PC-3 (cell line): ENCODE data around the gene NPAS4. TPM values are rescaled to one million over a fixed set of nuclear protein-coding genes. Genes with fewer than 3 reads are reported as not detected.
A peak's percentile ranks its signal among the peaks of the same experiment; 100 is the strongest.

ENCODE experiments used
- ATAC-seq: fragments of 200-7000 bp; cut with Tn5 transposase; 2 replicates; pipeline ENCODE4 v1.9.1; 2020; ENCODE audit warnings: mild to moderate bottlenecking, moderate library complexity
- BruUV-seq: library from RNA; stranded (reverse); fragments of 400-500 nt; replicated peaks from 2 replicates; lab custom pipeline; 2021; lab: Mats Ljungman, UMichigan
- CTCF ChIA-PET: fragments of 300-600 bp; sonication (Branson Sonifier 250); formaldehyde crosslinking; loops from one replicate; lab custom pipeline; 2022; ENCODE audit warnings: antibody characterized with exemption; lab: Charles Lee
- POLR2A ChIA-PET: fragments of 300-600 bp; sonication (Branson Sonifier 250); formaldehyde crosslinking; loops from one replicate; lab custom pipeline; 2022; ENCODE audit warnings: antibody characterized with exemption; ENCODE audit not compliant: unreplicated experiment; lab: Charles Lee
- DNase-seq: peaks from one replicate; pipeline ENCODE4 v3.0.0-alpha.2; 2015
- H2AFZ ChIP-seq: fragments of 300-600 bp; sonication (generic); 2 replicates; pipeline ENCODE4 v1.6.0; 2016; ENCODE audit warnings: antibody characterized with exemption, low read length
- H3F3A ChIP-seq: fragments of 300-600 bp; sonication (generic); one replicate; pipeline ENCODE4 v1.6.0; 2017; ENCODE audit warnings: antibody characterized with exemption, low read length, control low read depth, mild to moderate bottlenecking; ENCODE audit not compliant: unreplicated experiment
- H3K27ac ChIP-seq: fragments of 300-600 bp; sonication (generic); 2 replicates; pipeline ENCODE4 v1.5.1; 2016; ENCODE audit warnings: mild to moderate bottlenecking, low read length
- H3K27me3 ChIP-seq: fragments of 300-600 bp; sonication (generic); 2 replicates; pipeline ENCODE4 v1.6.1; 2016; ENCODE audit warnings: low read length, mixed read lengths
- H3K36me3 ChIP-seq: fragments of 300-600 bp; sonication (generic); 2 replicates; pipeline ENCODE4 v1.6.1; 2016; ENCODE audit warnings: low read depth, mixed run types, low read length, mixed read lengths
- H3K4me1 ChIP-seq: fragments of 300-600 bp; sonication (generic); 2 replicates; pipeline ENCODE4 v1.5.1; 2016; ENCODE audit warnings: low read length; ENCODE audit not compliant: insufficient read depth
- H3K4me2 ChIP-seq: fragments of 300-600 bp; sonication (generic); 2 replicates; pipeline ENCODE4 v1.6.0; 2016; ENCODE audit warnings: low read length
- H3K4me3 ChIP-seq: fragments of 300-600 bp; sonication (generic); 2 replicates; pipeline ENCODE4 v1.5.1; 2016; ENCODE audit warnings: mild to moderate bottlenecking, low read length, mixed read lengths
- H3K79me2 ChIP-seq: fragments of 300-600 bp; sonication (generic); 2 replicates; pipeline ENCODE4 v1.6.1; 2017; ENCODE audit warnings: low read length, mixed read lengths
- H3K9ac ChIP-seq: fragments of 300-600 bp; sonication (generic); 2 replicates; pipeline ENCODE4 v1.6.0; 2016; ENCODE audit warnings: mild to moderate bottlenecking, low read length
- H3K9me2 ChIP-seq: fragments of 300-600 bp; sonication (generic); replicated peaks from 2 replicates; pipeline ENCODE4 v1.6.1; 2016; ENCODE audit warnings: mixed run types, low read length, mixed read lengths
- H3K9me3 ChIP-seq: fragments of 300-600 bp; sonication (generic); 2 replicates; pipeline ENCODE4 v1.6.1; 2016; ENCODE audit warnings: low read length, mixed read lengths
- H4K20me1 ChIP-seq: fragments of 300-600 bp; sonication (generic); 2 replicates; pipeline ENCODE4 v1.6.1; 2016; ENCODE audit warnings: low read length, mixed read lengths
- CTCF ChIP-seq: fragments of 300-600 bp; sonication (generic); conservative IDR thresholded peaks from 2 replicates; pipeline ENCODE4 v1.5.1; 2017; ENCODE audit warnings: antibody characterized with exemption, low read depth, mild to moderate bottlenecking, low read length
- EZH2phosphoT487 ChIP-seq: fragments of 300-600 bp; sonication (generic); IDR thresholded peaks from 2 replicates; pipeline ENCODE4 v1.6.1; 2018; ENCODE audit warnings: mild to moderate bottlenecking, antibody characterized with exemption, low read length, borderline replicate concordance
- intact Hi-C: fragments of 100-400 bp; cut with micrococcal nuclease; formaldehyde crosslinking; loops from 2 replicates; pipeline ENCODE4 v1.9.0; 2023
- total RNA-seq: library from RNA; depleted of rRNA; stranded (reverse); fragments of >200 nt; gene quantifications from 2 replicates; pipeline ENCODE4 v1.2.3, GENCODE V29; 2014

NPAS4 gene
- total RNA-seq, 1 experiment from 2014 or later = not detected

- Histone ChIP-seq H3K36me3 (no peaks in the 10 kb centered on the region), H3K4me2 (peak overlapping the region; percentile 82), H3K79me2 (no peaks in the 10 kb centered on the region), H2AFZ (peak overlapping the region; percentile 83), H3K27me3 (no peaks in the 10 kb centered on the region), H3K27ac (no peak overlapping the region), H3K9ac (peak overlapping the region; percentile 12; the same call in 1 of the 2 replicates), H3K9me2 (no peaks in the 10 kb centered on the region), H3K4me1 (0 out of 2 replicates have a peak, but pooled peaks cover 3% of the 10 kb centered on the region), H4K20me1 (no peaks in the 10 kb centered on the region), H3F3A (no peaks in the 10 kb centered on the region), H3K4me3 (peak overlapping the region; percentile 58), H3K9me3 (no peaks in the 10 kb centered on the region)
- intact Hi-C loops = loop anchor here (1.0 to 2.0 kb wide), 2 partner anchors 14 to 74 kb away; no protein-coding TSS in a partner anchor
- DNase-seq (peak; percentile 95), ATAC-seq (peak; percentile 77)
- ChIA-PET CTCF (interaction anchor here (0.5 to 1.9 kb wide), 18 partner anchors 10 to 292 kb away, joined by 3 to 17 read pairs (median 4); partner anchors contain the start of genes DPP3, MRPL11, RIN1 and SLC29A2), POLR2A (interaction anchor here (0.6 kb wide), 1 partner anchor 98 kb away, joined by 3 read pairs; no protein-coding TSS in a partner anchor)
- no TSS peak for BruUV-seq
- TF ChIP-seq EZH2phosphoT487 (no peak), CTCF (peak; percentile 98)
Observed at GRCh38 chr11:66386171-66387069, 34.4 kb upstream of the NPAS4 start.

DNA sequence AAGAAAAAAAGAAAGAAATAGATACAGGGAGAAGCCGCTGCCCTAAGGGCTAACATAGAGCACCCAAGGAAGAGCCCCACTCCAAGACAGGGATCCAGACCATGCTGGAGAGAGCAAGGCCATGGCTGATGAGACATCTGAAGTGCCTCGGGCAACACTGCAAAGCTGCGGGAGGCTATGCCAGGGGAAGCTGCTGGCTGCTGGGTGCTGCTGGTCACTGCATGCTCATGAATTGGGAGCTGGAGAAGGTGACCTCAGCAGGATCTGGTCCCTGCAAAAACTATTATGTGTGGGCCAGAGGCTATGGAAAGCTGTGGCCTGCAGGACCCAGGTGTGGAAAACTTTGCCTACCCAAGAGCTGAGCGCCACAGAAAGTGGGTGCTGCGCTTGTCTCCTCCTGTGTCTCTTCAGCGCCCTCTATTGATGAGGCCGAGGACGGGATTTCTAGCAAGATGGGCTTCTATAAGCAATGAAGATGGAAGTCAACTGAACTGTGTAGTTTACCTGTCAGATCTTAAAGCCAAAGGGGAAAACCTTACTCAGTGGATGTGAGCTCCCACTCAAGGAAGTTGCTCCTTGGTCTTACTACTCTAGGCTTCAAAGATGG, 32.0 kb upstream of the NPAS4 start:
- Histone ChIP-seq H3F3A (no peaks in the 10 kb centered on the region), H3K79me2 (no peaks in the 10 kb centered on the region), H3K9me3 (no peaks in the 10 kb centered on the region), H3K9ac (no peak overlapping the region), H3K27ac (no peak overlapping the region), H3K27me3 (0 out of 2 replicates have a peak, but pooled peaks cover 3% of the 10 kb centered on the region), H4K20me1 (no peaks in the 10 kb centered on the region), H3K4me3 (no peak overlapping the region), H3K4me1 (0 out of 2 replicates have a peak, but pooled peaks cover 3% of the 10 kb centered on the region), H3K4me2 (peak overlapping the region; percentile 22), H2AFZ (peak overlapping the region; percentile 11; the same call in 1 of the 2 replicates), H3K36me3 (no peaks in the 10 kb centered on the region), H3K9me2 (no peaks in the 10 kb centered on the region)
- intact Hi-C loops = loop anchor here (1.0 kb wide), 1 partner anchor 61 kb away; no protein-coding TSS in a partner anchor
- TF ChIP-seq CTCF = peak; percentile 91
- no peak for TF ChIP-seq EZH2phosphoT487
- ATAC-seq (peak; percentile 70), DNase-seq (peak; percentile 88)
- BruUV-seq = no TSS peak
- ChIA-PET CTCF (interaction anchor here (1.2 to 1.8 kb wide), 2 partner anchors 29 to 76 kb away, joined by 7 to 9 read pairs; no protein-coding TSS in a partner anchor), POLR2A (interaction anchor here (0.5 to 0.6 kb wide), 2 partner anchors 41 to 676 kb away, joined by 5 to 6 read pairs; no protein-coding TSS in a partner anchor)
